HG03342 (cell line): Measurements from ENCODE around the gene TSPAN12.
"Not testable (repeated sequence)": the region's sequence is repeated elsewhere in the genome, so short reads cannot be mapped to it uniquely, and the experiment has no call there.

Experiments used
- ATAC-seq: cut with Tn5 transposase; IDR thresholded peaks from one replicate; pipeline ENCODE4 v1.9.1; 2021; ENCODE audit warnings: mild to moderate bottlenecking, moderate library complexity; ENCODE audit not compliant: unreplicated experiment

The TSPAN12 gene

DNA sequence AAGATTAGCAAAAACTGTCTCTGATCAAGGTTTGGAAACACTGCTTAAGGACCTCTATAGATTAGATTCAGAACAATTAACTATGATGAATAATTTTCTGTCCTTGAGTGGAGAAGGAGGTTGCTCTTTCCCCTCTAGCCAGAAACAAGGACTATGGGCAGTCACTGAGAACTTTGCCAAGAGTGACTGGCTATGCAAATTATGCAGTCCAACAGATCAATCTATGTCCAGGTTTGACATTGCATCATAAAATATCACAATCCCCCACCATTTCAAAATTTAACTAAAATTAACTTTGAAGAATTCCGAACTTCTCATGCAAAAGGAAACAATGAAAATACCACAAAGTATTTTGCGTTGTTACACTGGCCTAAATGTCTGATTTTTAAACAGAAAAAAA, 50.6 kb downstream of the TSPAN12 start:
- ATAC-seq = no peak

GRCh38 chr7:120806669-120807068, 51.3 kb downstream of the TSPAN12 start:
- ATAC-seq = peak; percentile 81

DNA sequence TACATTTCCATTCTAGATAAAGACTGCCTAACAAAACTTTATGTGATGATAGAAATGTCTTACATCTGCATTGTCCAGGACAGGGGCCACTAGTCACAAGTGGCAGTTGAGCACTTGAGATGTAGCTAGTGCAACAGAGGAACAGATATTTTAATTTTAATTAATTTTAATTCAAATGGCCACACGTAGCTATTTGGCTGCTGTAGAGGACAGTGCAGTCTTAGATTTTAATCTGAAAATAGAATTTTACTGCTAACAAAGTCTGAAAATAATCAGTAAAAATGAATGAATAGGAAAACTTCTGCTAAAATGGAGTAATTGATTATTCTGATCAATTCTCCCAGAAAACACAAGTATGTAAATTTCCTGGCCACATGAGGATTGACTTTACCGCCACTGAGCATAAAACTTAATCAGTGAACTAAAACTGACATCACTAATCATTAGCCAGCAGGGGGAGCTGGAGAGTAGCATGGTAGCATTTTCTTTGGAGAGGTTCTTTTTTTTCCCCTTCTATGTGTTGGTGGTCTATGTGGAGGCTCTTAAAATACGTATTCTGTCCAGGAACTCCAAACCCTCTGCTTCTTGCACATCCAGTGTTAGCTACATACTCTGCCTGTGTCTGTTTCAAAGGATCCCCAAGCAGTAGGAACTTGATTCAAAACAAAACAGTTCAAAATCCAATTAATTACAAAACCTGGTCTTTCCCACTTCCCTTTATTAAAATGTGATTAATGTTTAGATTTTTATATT, 52.1 kb downstream of the TSPAN12 start:
- peak; percentile 64 for ATAC-seq

- ATAC-seq = no peak
Observed at GRCh38 chr7:120802751-120803150, 55.2 kb downstream of the TSPAN12 start.

- ATAC-seq = no peak
Observed at GRCh38 chr7:120799813-120800475, 58.0 kb downstream of the TSPAN12 start.

DNA sequence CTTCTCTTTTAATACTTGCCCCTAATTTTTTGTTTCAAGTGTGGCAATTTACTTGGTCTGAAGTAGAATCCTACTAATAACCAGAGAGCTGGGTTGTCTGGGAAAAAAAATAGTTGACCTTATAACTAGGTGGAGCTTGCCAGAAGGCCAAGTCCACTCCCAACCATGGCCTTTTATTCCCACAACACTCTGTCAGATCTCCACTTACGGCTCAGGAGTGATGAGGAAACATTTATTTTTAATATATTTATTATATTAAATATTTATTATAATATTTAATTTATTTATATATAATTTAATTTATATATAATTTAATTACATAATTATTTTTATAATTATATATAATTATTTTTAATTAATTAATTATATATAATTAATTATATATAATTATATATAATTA, 58.8 kb downstream of the TSPAN12 start:
- ATAC-seq = no peak

- ATAC-seq = no peak
Observed at GRCh38 chr7:120797026-120797645, 60.8 kb downstream of the TSPAN12 start.

DNA sequence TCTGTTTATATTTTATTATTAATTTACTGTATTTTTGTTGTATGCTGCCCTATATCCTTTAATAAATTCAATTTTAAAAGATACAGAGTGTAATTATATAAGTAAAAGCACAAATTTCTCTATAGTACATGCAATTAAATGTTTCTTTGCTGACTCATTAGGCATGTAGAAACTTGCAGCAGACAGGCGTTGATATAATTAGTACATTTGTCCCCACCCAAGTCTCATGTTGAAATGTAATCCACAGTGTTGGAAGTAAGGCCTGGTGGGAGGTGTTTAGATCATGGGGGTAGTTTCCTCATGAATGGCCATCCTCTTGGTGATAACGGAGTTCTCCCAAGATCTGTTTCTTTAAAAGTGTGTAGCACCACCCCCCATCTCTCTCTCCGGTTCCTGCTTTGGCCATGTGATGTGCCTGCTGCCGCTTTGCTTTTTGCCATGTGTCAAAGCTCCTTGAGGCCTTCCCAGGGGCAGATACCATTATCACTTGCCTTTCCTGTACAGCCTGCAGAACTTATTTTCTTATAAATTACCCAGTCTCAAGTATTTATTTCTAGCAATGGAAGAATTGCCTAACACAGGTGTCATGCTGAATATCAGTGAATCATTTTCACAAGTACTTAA, 63.7 kb downstream of the TSPAN12 start:
- no peak for ATAC-seq

DNA sequence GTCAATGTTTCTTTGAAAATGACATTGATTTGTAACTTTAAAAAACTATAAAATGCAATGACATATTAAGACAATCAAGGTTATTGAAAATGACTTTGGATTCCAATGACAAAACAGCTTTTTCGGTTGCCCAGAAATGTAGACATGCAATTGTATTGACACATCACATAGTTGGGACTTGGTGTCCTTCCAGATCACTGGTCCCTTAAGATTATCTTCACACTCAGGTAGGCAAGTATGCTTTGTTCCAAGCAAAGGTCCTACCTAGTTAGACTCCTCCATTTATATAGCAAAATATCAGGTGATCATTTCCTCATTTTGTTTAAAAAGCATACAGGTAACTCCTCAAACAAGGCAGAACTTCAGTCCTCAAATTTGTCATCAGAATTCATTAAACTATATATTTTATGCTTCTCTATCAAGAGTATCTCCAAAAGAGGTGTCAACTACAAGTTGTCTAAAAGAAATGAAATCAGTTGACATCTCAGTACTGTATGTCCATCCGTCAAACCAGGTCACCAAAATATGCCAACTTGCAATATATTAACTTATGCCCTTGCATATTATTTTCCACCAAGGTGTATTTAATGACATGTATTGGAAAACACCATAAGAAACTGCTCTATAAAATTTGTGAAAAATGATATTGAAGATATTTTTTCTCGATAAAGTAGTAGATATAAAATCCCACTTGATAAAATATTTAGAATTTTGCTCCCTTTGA, 64.6 kb downstream of the TSPAN12 start:
- no peak for ATAC-seq

DNA sequence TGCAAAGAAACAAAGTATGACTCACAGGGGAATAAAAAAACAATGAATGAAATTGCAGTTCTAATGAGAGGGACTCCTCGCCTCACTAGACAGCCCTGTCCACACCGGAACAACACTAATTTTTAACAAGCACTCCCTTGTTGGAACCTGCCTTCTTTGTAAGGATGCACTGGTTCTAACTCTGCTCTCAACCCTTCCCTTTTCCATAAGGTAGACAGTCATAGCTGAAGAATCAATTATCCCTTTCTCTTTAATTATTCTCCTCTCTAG, 65.1 kb downstream of the TSPAN12 start:
- no peak for ATAC-seq

GRCh38 chr7:120792091-120792860, 65.7 kb downstream of the TSPAN12 start:
- peak; percentile 94 for ATAC-seq

DNA sequence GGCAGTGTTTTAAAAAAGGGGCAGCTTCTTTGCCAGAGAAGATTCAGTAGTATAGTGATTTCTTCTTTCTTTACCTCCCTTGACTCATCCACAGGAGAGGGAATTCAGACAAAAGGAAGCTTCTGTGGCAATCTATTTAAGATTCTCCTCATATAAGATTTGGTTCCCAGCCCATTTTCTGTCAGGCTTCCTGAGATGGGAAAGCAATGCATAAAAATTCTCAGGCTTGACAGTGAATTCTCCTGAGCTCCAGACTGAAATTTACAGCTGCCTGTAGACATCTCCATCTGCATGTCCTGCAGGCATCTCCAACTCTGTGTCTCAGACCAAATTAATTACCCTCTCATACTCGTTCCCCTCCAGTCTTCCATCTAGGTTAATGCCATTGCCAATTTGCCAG, 72.8 kb downstream of the TSPAN12 start:
- no peak for ATAC-seq

DNA sequence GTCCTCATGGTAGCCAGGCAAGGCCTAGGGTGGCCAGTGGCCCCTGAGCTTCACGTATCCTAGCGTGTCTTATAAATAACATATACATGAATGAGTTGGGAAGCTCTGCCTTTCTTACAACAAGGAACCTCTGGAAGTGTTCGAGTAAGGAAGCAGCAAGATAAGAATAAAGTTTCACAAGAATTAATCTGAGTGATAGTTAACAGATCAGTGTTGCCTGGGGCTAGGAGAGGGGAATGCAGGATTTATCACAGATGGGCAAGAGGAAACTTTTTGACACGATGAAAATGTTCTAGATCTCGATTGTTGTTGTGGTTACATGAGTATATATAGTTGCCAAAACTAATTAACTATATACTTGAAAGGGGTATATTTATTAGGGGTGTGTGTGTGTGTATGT, 74.2 kb downstream of the TSPAN12 start:
- ATAC-seq = no peak

DNA sequence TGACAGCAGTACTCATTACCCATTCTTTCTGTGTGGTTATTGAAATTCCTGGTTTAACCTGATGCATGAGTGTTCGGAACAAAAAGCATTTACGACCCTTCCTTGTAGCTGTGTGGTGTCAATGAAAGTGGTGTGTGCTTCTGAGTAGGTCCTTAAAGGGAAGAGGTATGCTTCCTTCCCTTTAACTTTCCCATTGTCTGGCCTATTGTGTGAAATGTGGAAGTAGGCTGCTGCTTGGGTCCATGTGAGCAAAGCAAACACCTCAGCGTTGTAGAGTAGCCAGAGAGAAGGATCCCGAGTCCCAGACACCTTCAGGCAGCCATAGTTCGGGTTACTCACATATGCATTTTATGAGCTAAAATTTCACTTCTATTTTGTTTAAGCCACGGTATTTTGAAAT, 74.7 kb downstream of the TSPAN12 start:
- ATAC-seq = no peak

- ATAC-seq = not testable (repeated sequence)
Observed at GRCh38 chr7:120781924-120782323, 76.0 kb downstream of the TSPAN12 start.

DNA sequence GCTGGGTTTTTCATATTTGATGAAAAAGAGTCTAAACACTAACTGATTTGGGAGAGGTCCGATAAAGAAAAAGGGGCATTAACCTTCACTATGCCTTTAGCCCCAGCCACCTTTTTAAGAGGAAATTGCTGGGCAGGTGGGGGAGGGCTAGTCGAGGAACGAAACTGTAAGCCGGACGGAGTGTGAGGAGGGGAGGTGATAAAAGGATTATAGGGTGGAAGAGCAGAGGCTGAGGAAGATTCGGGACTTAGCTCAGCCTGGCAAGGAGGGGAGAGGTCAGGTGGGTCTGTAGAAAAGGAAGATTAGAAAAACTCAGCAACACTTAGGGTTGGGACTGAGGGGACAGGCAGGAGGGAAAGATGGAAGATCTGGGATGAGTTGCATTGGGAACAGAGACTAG, 77.0 kb downstream of the TSPAN12 start:
- ATAC-seq = no peak

DNA sequence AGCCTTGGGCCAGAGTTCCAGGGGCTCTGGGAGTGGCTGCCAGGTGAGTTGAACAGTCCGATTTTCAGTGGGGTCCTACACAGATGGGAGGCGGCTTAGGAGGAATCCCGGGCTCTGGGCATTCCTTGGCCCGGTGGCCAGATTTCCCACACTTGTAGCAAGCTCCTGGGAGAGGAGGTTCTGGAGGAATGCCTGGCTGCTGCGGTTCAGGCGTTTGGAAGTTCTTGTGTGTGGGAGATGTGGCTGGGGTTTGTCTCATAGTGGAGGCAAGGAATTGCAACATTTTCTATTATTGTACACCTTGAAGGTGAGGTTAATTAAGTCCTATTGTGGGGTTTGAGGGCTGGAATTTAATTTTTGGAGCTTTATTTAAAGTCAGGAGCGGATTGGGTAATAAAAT, 77.5 kb downstream of the TSPAN12 start:
- not testable (repeated sequence) for ATAC-seq

GRCh38 chr7:120779078-120779477, 78.9 kb downstream of the TSPAN12 start:
- ATAC-seq = not testable (repeated sequence)

DNA sequence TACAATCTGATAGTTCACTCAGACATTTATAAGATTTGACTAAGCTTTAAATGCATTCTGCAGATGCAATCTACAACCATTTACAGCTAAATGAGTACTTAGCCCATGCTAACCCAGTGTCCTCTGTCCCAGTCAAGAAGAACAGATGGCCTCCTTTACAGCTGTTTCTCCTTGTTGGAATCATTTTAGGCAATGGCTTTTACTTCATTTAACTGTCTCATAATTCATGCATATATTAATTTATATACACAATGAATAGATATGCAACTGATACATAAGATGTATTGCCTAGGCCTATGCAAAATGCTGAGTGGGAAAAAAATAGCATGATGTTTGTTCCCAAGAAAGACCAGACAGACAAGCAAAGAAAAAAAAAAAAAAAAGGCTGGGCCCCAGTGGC, 82.2 kb downstream of the TSPAN12 start:
- no peak for ATAC-seq

DNA sequence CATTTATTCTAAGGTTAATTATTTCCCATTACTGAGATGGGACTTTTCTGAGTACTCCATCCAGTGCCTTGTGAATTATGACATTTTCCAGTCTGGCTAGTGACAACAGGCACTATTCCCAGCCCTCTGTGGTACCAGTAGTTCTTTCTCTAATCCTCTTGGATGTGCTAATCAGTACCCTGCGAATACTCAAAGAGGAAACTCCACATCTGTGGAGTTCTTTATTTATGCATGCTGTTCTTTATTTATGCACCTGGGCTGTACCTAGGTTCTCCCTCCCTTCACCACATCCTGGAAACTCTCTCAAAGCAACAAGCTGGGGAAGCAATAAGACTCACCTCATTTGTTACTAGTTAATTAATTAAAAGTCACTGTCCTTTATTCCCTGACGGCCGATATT, 83.5 kb downstream of the TSPAN12 start:
- ATAC-seq = no peak

DNA sequence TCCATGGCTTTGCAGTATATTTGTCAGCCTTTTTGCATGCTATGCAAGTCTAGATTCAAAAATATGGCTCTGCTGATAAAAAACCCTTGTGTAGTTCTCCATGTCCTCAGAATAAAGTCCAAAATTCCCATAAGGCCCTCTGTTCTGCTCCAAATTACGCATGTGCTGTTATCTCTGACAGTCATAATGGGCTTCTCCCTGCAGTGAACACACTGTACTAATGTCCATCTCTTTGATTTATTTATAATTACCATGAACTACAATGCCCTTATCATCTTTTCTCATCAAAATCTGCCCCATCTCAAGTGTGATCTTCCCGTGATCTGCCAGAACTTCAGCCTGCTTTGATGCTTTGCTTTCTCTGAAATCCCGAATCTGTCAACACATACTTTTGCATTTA, 87.7 kb downstream of the TSPAN12 start:
- ATAC-seq = no peak
